Measurements from ENCODE around the gene CDK6.

DNA sequence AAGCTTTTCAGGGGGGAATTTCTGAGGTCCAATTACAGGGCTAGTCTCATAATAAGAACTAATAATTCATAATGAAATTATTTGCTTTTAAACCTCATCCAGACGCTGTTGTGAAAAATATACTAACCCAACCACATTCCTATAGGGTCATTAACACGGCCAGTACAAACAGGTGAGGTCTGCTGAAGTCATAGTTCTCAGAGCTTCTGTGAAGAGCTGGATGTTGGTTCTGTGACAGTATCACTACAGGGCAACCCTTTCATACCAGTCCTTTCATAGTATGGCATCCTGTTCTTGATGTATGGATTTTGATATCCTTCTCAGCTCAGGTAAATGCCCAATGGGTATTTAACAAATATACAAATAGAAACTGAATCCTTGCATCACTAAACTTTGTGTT, 183.8 kb downstream of the CDK6 start:
- TF ChIP-seq POLR2AphosphoS5 (IDR thresholded peaks at IDR 0.05; ENCODE audit: low read depth, low read length) (no peak), POLR2A (IDR thresholded peaks at IDR 0.05; ENCODE audit: low read depth, low read length) (no peak), TAF1 (IDR thresholded peaks at IDR 0.05; ENCODE audit: borderline replicate concordance, low read depth, low read length) (no peak)
